HepG2 (cell line): Measurements from ENCODE around the gene SEC24B. TPM values are rescaled to one million over a fixed set of nuclear protein-coding genes. Genes with fewer than 3 reads are reported as not detected.

ENCODE experiments used
- ATAC-seq: fragments of 200-7000 bp; cut with Tn5 transposase; 3 replicates; pipeline ENCODE4 v1.9.1; 2020; ENCODE audit warnings: mild to moderate bottlenecking, moderate library complexity
- BruUV-seq: library from RNA; stranded (reverse); fragments of 400-500 nt; replicated peaks from 2 replicates; lab custom pipeline; 2021; lab: Mats Ljungman, UMichigan
- CTCF ChIA-PET: fragments of 300-600 bp; formaldehyde crosslinking; extraction: SDS; loops from one replicate; lab custom pipeline; 2021; ENCODE audit warnings: low total read pairs, inconsistent platforms, low intra/inter-chr PET ratio; lab: Yijun Ruan, JAX
- POLR2A ChIA-PET: fragments of 350-600 bp; sonication (Branson Sonifier 250); formaldehyde crosslinking; loops from one replicate; lab custom pipeline; 2020; ENCODE audit warnings: antibody characterized with exemption, inconsistent platforms; lab: Yijun Ruan, JAX
- DNase-seq: peaks from one replicate; pipeline ENCODE4 v3.0.0-alpha.2; 2015; ENCODE audit warnings: low spot score
- FAIRE-seq: peaks from 3 replicates; lab custom pipeline; 2011; peaks lifted over from hg19 to GRCh38; lab: Jason Lieb, UNC
- H2AFZ ChIP-seq: one replicate; pipeline ENCODE4 v1.6.1; 2011; ENCODE audit warnings: low read length, inconsistent platforms
- H3K27ac ChIP-seq: fragments of 300-600 bp; 3 replicates; pipeline ENCODE4 v1.8.0; 2011; ENCODE audit warnings: mixed run types, mild to moderate bottlenecking, mixed read lengths, low read length, inconsistent platforms; ENCODE audit not compliant: insufficient read depth; ENCODE audit errors: extremely low read length
- H3K27me3 ChIP-seq, 2 experiments: fragments of 200-600 bp in 1 of 2; 2 replicates in 1 of 2; 3 replicates in 1 of 2; pipeline versions ENCODE4 v1.6.0 to v1.8.0; 2011; ENCODE audit warnings: low read length in 2 of 2, mild to moderate bottlenecking in 2 of 2, moderate library complexity in 2 of 2, inconsistent platforms in 1 of 2; ENCODE audit not compliant: insufficient read depth in 2 of 2, control insufficient read depth in 1 of 2
- H3K36me3 ChIP-seq, 2 experiments: fragments of 200-600 bp in 1 of 2; replicated peaks in 1 of 2; 2 replicates in 1 of 2; 3 replicates in 1 of 2; pipeline versions ENCODE4 v1.5.1 to v1.8.0; 2011; ENCODE audit warnings: low read length in 2 of 2, inconsistent platforms in 1 of 2; ENCODE audit not compliant: insufficient read depth in 2 of 2, control insufficient read depth in 1 of 2
- H3K4me1 ChIP-seq: 2 replicates; pipeline ENCODE4 v1.5.1; 2012; ENCODE audit warnings: low read length, inconsistent platforms; ENCODE audit not compliant: insufficient read depth
- H3K4me2 ChIP-seq: 2 replicates; pipeline ENCODE4 v1.6.0; 2011; ENCODE audit warnings: low read depth, low read length, inconsistent platforms
- H3K4me3 ChIP-seq, 3 experiments: fragments of 200-600 bp in 1 of 3; sonication (generic), shearing (Covaris generic) in 1 of 3; replicated peaks in 1 of 3; 2 replicates each; pipeline ENCODE4 v1.5.1; 2011 to 2016; ENCODE audit warnings: low read length in 3 of 3, inconsistent platforms in 2 of 3, low read depth in 2 of 3, mild to moderate bottlenecking in 2 of 3, control low read depth in 1 of 3, mixed read lengths in 1 of 3; ENCODE audit not compliant: insufficient read depth in 1 of 3
- H3K79me2 ChIP-seq: one replicate; pipeline ENCODE4 v1.6.1; 2011; ENCODE audit warnings: low read length, inconsistent platforms; ENCODE audit not compliant: insufficient read depth
- H3K9ac ChIP-seq: 2 replicates; pipeline ENCODE4 v1.6.0; 2011; ENCODE audit warnings: mild to moderate bottlenecking, low read depth, low read length, inconsistent platforms; ENCODE audit not compliant: insufficient read depth
- H3K9me3 ChIP-seq: 2 replicates; pipeline ENCODE4 v1.5.1; 2012; ENCODE audit warnings: mild to moderate bottlenecking, low read length
- H4K20me1 ChIP-seq: 2 replicates; pipeline ENCODE4 v1.6.0; 2011; ENCODE audit warnings: inconsistent platforms, mild to moderate bottlenecking, low read length, moderate library complexity; ENCODE audit not compliant: insufficient read depth
- BORCS8-MEF2B ChIP-seq: sonication (generic); formaldehyde crosslinking; IDR thresholded peaks from 2 replicates; pipeline ENCODE4 v1.8.0; 2022; ENCODE audit warnings: mild to moderate bottlenecking, missing genetic modification reagents
- CBFB ChIP-seq: sonication (generic); formaldehyde crosslinking; IDR thresholded peaks from 2 replicates; pipeline ENCODE4 v1.4.0; 2020; ENCODE audit warnings: missing genetic modification reagents
- KDM5A ChIP-seq: fragments of 200-600 bp; sonication (generic); IDR thresholded peaks from 2 replicates; pipeline ENCODE4 v1.7.0; 2018; ENCODE audit warnings: antibody characterized with exemption, mild to moderate bottlenecking, low read length, borderline replicate concordance
- NFE2L1 ChIP-seq: sonication (generic); formaldehyde crosslinking; IDR thresholded peaks from 2 replicates; pipeline ENCODE4 v1.4.0; 2020; ENCODE audit warnings: missing genetic modification reagents, mild to moderate bottlenecking, borderline replicate concordance
- ZKSCAN8 ChIP-seq: IDR thresholded peaks from 2 replicates; pipeline ENCODE4 v1.6.1; 2016; ENCODE audit warnings: borderline replicate concordance, missing genetic modification reagents, missing compliant biosample characterization
- ZMYM4 ChIP-seq: sonication (generic); formaldehyde crosslinking; IDR thresholded peaks from 2 replicates; pipeline ENCODE4 v1.8.1; 2023; ENCODE audit warnings: mild to moderate bottlenecking, missing genetic modification reagents
- ZNF550 ChIP-seq: sonication (generic); formaldehyde crosslinking; IDR thresholded peaks from 2 replicates; pipeline ENCODE4 v1.4.0; 2020; ENCODE audit warnings: mild to moderate bottlenecking, missing genetic modification reagents, borderline replicate concordance
- ZNF557 ChIP-seq: sonication (generic); formaldehyde crosslinking; IDR thresholded peaks from 2 replicates; pipeline ENCODE4 v1.4.0; 2020; ENCODE audit warnings: missing genetic modification reagents
- ZNF780A ChIP-seq: sonication (generic); formaldehyde crosslinking; IDR thresholded peaks from 2 replicates; pipeline ENCODE4 v1.8.0; 2022; ENCODE audit warnings: mild to moderate bottlenecking, missing genetic modification reagents, moderate library complexity
- WGBS: methylation state at CpG from one replicate; pipeline ENCODE4 v1.1.6; 2017; ENCODE audit warnings: low lambda C conversion rate; 5-methylcytosine and 5-hydroxymethylcytosine counted together
- in situ Hi-C: cut with HindIII; loops from 2 replicates; pipeline ENCODE4 v1.10.0; 2017; ENCODE audit warnings: low pct_unique_long_range_greater_than_20kb; ENCODE audit not compliant: extremely low pct_ligation_motif_present
- intact Hi-C: fragments of 100-400 bp; cut with micrococcal nuclease; formaldehyde crosslinking; loops from one replicate; pipeline ENCODE4 v1.10.0; 2022; ENCODE audit not compliant: unreplicated experiment
- polyA plus RNA-seq, 8 experiments: library from polyadenylated mRNA; depleted of rRNA in 3 of 8; stranded (reverse) in 7 of 8; unstranded in 1 of 8; fragments of >200 nt; fragmentation: Illumina TruSeq in 4 of 8; extraction: Trizol in 4 of 8; gene quantifications; 2 replicates each; pipeline versions ENCODE4 v1.2.1 to v1.2.3, GENCODE V29; 2011 to 2016; ENCODE audit warnings: low read depth in 4 of 8, missing spikeins in 1 of 8, mixed read lengths in 1 of 8; ENCODE audit not compliant: insufficient read depth in 1 of 8
- total RNA-seq, 5 experiments: library from RNA; depleted of rRNA; stranded (reverse); fragments of >200 nt; fragmentation: Illumina TruSeq; extraction: Trizol; gene quantifications; 2 replicates each; pipeline ENCODE4 v1.2.3, GENCODE V29; 2016; ENCODE audit warnings: low read depth in 1 of 5
- TF ChIP-seq, protein P1 (sequence below): sonication (generic); formaldehyde crosslinking; IDR thresholded peaks from 2 replicates; pipeline ENCODE4 v1.8.0; 2022; ENCODE audit warnings: low read depth, missing genetic modification reagents
- TF ChIP-seq, protein P2 (sequence below): sonication (generic); formaldehyde crosslinking; IDR thresholded peaks from 2 replicates; pipeline ENCODE4 v1.4.0; 2020; ENCODE audit warnings: mild to moderate bottlenecking, missing genetic modification reagents, borderline replicate concordance

The SEC24B gene
- total and polyA plus RNA-seq, 2 of the 13 experiments (the other 11 are each of a cell fraction or from before 2014, with no cell fraction given), result 14.6 to 39.0 TPM

DNA sequence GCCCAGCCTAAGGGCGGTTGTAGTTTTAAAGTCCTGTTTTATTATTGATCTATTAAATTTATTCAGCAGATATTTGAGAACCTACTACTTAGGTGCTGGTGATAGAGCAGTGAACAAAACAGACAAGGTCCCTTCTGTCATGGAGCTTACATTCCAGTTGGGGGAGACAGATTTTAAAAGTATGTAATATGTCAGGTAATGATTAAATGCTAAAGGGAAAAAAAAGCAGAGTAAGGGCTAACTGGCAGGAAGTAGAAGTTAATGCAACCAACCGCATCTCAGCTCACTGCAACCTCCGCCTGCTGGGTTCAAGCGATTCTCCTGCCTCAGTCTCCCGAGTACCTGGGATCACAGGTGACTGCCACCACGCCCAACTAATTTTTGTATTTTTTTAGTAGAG lies 118.6 kb downstream of the SEC24B start:
- H2AFZ ChIP-seq, result no peak overlapping the region
- in situ Hi-C loops, result loop anchor here (25.0 kb wide), 1 partner anchor 260 kb away; the partner anchor contains the start of genes CFI and GAR1
- TF ChIP-seq ZNF557 (CRISPR knock-in tag) (no peak), BORCS8-MEF2B (CRISPR knock-in tag) (no peak), ZNF780A (CRISPR knock-in tag) (no peak), KDM5A (no peak), ZMYM4 (CRISPR knock-in tag) (no peak), CBFB (CRISPR knock-in tag) (no peak)
- TF ChIP-seq, protein P1, sequence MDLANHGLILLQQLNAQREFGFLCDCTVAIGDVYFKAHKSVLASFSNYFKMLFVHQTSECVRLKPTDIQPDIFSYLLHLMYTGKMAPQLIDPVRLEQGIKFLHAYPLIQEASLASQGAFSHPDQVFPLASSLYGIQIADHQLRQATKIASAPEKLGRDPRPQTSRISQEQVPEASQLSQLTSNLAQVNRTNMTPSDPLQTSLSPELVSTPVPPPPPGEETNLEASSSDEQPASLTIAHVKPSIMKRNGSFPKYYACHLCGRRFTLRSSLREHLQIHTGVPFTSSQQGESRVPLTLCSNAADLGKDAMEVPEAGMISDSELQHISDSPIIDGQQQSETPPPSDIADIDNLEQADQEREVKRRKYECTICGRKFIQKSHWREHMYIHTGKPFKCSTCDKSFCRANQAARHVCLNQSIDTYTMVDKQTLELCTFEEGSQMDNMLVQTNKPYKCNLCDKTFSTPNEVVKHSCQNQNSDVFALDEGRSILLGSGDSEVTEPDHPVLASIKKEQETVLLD, result no peak
- POLR2A ChIA-PET, result no interaction called here
- no peaks in the 10 kb centered on the region for H4K20me1 ChIP-seq
- ATAC-seq (no peak), FAIRE-seq (no peak), DNase-seq (no peak)
- WGBS, result 87% methylated on average over 6 of the region's 6 CpGs
- no peaks in the 10 kb centered on the region for H3K4me1 ChIP-seq
- BruUV-seq, result no TSS peak
- CTCF ChIA-PET, result no interaction called here
- H3K9ac ChIP-seq, result no peak overlapping the region
- intact Hi-C loops, result no loop called here
- H3K79me2 ChIP-seq, result no peaks in the 10 kb centered on the region
- H3K9me3 ChIP-seq, result no peaks in the 10 kb centered on the region
- no peak overlapping the region for H3K4me3 ChIP-seq
- H3K36me3 ChIP-seq, result no peaks in the 10 kb centered on the region
- no peaks in the 10 kb centered on the region for H3K27me3 ChIP-seq
- H3K27ac ChIP-seq, result no peak overlapping the region
- H3K4me2 ChIP-seq, result no peak overlapping the region

DNA sequence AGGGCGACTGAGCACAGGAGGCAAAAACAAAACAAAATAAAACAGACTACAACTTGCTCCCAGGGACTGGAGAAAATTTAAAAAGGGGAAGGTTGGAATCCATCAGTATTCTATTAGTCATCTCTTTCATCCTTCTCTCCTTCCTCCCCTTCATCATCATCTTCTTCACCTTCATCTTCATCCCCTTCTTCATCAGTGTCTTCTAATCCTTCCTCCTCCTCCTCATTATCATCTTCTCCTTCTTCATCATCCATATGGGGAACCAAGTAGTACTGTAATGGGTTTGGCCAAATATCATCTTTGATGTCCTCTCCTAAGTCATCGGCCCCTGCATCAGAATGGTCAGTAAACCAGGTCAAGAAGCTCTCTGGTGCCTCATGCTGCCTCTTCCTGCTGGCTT lies 119.5 kb downstream of the SEC24B start:
- FAIRE-seq (no peak), DNase-seq (no peak), ATAC-seq (no peak)
- Histone ChIP-seq H3K9me3 (no peaks in the 10 kb centered on the region), H3K4me1 (no peaks in the 10 kb centered on the region), H3K27ac (no peak overlapping the region), H3K9ac (no peak overlapping the region), H3K4me3 (no peak overlapping the region), H2AFZ (no peak overlapping the region), H3K27me3 (no peaks in the 10 kb centered on the region), H3K36me3 (no peaks in the 10 kb centered on the region), H3K79me2 (no peaks in the 10 kb centered on the region), H4K20me1 (no peaks in the 10 kb centered on the region), H3K4me2 (no peak overlapping the region)
- intact Hi-C loops, result no loop called here
- in situ Hi-C loops, result loop anchor here (25.0 kb wide), 1 partner anchor 259 kb away; the partner anchor contains the start of genes CFI and GAR1
- CTCF ChIA-PET, result no interaction called here
- BruUV-seq, result no TSS peak
- WGBS, result 92% methylated on average over 2 of the region's 2 CpGs
- POLR2A ChIA-PET, result no interaction called here
- TF ChIP-seq NFE2L1 (no peak), ZKSCAN8 (CRISPR knock-in tag) (no peak), ZNF550 (CRISPR knock-in tag) (no peak)
- TF ChIP-seq, protein P2, sequence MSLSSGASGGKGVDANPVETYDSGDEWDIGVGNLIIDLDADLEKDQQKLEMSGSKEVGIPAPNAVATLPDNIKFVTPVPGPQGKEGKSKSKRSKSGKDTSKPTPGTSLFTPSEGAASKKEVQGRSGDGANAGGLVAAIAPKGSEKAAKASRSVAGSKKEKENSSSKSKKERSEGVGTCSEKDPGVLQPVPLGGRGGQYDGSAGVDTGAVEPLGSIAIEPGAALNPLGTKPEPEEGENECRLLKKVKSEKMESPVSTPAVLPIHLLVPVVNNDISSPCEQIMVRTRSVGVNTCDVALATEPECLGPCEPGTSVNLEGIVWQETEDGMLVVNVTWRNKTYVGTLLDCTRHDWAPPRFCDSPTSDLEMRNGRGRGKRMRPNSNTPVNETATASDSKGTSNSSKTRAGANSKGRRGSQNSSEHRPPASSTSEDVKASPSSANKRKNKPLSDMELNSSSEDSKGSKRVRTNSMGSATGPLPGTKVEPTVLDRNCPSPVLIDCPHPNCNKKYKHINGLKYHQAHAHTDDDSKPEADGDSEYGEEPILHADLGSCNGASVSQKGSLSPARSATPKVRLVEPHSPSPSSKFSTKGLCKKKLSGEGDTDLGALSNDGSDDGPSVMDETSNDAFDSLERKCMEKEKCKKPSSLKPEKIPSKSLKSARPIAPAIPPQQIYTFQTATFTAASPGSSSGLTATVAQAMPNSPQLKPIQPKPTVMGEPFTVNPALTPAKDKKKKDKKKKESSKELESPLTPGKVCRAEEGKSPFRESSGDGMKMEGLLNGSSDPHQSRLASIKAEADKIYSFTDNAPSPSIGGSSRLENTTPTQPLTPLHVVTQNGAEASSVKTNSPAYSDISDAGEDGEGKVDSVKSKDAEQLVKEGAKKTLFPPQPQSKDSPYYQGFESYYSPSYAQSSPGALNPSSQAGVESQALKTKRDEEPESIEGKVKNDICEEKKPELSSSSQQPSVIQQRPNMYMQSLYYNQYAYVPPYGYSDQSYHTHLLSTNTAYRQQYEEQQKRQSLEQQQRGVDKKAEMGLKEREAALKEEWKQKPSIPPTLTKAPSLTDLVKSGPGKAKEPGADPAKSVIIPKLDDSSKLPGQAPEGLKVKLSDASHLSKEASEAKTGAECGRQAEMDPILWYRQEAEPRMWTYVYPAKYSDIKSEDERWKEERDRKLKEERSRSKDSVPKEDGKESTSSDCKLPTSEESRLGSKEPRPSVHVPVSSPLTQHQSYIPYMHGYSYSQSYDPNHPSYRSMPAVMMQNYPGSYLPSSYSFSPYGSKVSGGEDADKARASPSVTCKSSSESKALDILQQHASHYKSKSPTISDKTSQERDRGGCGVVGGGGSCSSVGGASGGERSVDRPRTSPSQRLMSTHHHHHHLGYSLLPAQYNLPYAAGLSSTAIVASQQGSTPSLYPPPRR (CRISPR knock-in tag), result no peak
